HG02973 (cell line): Measurements from ENCODE around the gene KLHDC7B.
A peak's percentile ranks its signal among the peaks of the same experiment; 100 is the strongest.

Source experiments
- ATAC-seq: cut with Tn5 transposase; IDR thresholded peaks from one replicate; pipeline ENCODE4 v1.9.1; 2021; ENCODE audit warnings: moderate library complexity; ENCODE audit not compliant: unreplicated experiment

KLHDC7B gene

DNA sequence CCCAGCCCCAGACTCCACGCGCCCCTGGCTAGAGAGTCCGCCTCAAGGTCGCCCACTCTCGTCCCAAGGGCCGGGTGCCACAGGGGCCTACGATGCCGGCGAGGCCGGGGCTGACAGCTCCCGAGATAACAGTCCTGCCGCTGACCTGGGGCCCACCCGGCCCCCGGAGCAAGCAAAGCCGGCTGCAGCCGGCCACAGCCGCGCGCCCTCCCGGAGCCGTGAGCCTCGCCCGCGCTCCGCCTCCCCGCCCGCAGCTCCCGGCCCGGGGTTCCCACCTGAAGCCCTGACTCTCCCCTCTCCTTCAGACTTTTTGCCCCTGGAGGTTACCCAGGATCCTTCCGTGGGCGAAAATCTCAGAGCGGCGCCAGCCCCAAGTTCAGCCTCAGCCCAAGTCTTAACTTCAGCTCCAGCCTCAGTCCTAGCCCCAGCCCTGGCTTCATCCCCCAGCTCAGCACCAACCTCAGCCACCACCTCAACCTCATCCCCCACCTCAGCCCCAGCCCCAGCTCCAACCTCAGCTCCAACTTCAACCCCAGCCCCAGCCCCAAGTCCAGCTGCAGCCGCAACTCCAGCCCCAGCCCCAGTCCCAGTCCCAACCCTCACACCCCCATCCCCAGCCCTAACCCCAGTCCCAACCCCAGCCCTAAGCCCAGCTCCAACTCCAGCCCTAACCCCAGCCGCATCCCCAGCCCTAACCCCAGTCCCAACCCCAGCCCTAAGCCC, 1.7 kb downstream of the KLHDC7B start:
- no peak for ATAC-seq

DNA sequence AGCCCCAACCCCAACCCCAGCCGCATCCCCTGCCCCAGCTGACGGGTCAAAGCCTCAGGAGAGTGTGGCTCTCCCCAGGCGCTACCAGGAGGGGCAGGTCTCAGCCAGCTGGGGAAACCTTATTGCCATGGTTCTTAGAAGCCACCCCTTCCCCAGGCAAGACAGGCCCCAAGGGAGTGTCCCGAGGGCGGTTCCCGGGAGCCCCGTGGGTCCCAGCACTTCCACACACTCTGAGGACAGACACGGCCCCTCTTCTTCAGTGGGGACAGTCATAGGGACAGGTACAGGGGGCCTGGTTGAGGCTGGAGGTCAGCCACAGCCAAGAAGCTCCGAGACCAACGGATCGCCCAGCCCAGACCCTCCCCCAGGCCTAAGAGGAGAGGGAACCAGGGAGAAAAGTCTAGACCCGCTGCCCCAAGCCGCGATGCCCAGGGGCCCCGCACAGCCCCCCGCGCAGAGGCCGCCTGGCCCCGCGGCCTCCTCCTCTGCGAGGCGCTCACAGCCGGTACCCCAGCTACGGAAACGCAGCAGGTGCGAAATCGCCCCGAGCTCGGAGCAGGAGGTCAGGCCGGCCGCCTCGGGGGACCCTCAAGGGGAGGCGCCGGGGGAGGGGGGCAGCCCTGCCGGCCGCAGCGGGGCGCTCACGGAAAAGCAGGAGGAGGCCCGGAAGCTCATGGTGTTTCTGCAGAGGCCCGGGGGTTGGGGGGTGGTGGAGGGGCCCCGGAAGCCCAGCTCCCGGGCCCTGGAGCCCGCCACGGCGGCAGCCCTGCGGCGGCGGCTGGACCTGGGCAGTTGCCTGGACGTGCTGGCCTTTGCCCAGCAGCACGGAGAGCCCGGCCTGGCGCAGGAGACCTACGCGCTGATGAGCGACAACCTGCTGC, 2.6 kb downstream of the KLHDC7B start:
- ATAC-seq: no peak

DNA sequence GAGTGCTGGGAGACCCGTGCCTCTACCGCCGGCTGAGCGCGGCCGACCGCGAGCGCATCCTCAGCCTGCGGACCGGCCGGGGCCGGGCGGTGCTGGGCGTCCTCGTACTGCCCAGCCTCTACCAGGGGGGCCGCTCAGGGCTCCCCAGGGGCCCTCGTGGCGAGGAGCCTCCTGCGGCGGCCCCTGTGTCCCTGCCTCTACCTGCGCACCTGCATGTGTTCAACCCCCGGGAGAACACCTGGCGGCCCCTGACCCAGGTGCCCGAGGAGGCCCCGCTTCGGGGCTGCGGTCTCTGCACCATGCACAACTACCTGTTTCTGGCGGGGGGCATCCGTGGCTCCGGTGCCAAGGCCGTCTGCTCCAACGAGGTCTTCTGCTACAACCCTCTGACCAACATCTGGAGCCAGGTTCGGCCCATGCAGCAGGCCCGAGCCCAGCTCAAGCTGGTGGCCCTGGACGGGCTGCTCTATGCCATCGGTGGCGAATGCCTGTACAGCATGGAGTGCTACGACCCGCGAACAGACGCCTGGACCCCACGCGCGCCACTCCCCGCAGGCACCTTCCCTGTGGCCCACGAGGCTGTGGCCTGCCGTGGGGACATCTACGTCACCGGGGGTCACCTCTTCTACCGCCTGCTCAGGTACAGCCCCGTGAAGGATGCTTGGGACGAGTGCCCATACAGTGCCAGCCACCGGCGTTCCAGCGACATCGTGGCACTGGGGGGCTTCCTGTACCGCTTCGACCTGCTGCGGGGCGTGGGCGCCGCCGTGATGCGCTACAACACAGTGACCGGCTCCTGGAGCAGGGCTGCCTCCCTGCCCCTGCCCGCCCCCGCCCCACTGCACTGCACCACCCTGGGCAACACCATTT, 3.5 kb downstream of the KLHDC7B start:
- no peak for ATAC-seq

DNA sequence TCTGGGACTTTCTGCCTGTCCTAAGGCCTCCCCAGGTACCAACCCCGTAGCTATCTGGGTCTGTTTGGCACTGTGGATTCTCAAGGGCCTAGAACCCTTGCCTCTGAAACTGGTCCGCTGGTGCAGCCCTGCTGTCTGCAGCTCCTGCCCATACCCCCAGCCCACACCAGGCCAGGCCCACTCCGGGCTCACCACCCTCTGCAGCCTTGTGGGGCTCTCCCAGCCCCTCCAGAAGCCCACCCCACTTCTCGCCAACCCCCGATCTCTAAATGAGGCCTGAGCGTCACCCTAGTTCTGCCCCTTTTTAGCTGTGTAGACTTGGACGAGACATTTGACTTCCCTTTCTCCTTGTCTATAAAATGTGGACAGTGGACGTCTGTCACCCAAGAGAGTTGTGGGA, 4.7 kb downstream of the KLHDC7B start:
- no peak for ATAC-seq

DNA sequence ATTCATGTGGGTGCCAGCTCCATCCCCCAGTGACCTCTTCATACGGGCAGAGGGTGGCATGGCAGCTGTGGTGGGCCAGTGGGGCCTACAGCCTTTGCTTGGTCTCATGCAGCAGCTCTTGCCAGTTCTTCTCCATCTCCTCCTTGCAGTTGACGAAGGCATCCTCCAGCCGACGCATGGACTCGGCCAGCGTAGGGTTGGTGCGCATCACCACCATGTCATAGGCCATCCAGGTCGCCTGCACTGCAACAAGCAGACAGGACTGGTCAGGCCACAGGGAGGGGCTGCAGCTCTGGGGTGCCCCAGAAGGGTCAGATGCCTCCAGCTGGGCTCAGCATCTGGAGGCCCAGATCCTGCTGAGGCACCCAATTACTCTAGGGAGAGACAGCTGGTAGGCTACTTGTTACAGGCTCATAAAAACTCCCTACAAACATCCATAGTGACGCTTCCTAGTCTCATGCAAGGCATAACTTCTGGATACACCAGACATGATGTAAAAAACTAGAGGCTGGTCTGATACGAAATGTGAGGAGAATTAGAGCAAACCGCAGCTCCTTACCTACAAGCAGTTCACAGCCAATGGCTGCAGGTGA, 5.6 kb downstream of the KLHDC7B start:
- no peak for ATAC-seq

DNA sequence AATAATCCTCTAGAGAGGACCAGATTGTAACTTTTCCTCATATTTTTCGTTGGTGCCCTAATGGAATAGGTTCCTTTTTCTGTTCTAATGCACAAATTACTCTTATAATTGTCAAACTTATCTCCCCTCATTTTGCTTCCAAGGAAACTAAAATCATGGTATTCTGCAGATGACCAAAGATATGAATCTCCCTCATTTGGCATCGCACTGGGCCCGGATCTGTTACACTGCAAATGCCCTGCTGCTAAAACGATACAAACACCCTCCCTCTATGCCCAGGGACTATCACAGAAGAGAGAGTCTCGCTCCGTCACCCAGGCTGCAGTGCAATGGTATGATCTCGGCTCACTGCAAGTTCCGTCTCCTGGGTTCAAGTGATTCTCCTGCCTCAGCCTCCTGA, 7.6 kb downstream of the KLHDC7B start:
- no peak for ATAC-seq

DNA sequence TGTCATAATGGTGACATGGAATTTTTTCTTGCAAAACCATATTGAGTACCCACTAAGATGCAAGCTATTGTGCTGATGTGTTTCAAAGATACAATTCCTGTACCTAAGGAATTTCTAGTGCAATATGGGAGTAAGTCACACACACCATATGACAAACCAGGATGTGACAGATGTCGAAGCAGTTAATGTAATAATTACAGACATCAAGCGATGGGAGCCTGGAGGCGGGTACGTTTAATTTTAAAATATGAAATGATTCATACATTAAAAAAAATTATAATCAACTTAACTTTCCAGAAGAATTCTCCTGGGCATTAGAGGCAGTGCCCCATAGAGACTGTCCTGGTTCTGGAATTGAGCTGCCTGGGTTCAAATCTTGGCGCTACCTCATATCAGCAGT, 11.0 kb downstream of the KLHDC7B start:
- no peak for ATAC-seq

DNA sequence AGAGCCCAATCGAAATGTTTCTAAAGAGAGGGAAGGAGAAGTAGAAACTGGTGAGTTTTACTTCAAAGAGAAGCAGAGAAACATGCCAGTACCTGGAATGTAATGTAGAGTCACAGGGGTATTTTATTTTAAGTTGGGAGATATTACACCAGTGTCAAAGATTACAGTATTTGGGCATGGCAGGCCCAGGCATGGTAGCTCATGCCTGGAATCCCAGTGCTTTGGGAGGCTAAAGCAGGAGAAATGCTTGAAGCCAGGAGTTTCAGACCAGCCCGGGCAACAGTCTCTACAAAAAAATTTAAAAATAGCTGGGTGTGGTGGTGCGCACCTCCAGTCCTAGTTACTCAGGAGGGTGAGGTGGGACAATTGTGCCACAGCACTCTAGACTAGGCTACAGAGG, 14.3 kb downstream of the KLHDC7B start:
- ATAC-seq: no peak

DNA sequence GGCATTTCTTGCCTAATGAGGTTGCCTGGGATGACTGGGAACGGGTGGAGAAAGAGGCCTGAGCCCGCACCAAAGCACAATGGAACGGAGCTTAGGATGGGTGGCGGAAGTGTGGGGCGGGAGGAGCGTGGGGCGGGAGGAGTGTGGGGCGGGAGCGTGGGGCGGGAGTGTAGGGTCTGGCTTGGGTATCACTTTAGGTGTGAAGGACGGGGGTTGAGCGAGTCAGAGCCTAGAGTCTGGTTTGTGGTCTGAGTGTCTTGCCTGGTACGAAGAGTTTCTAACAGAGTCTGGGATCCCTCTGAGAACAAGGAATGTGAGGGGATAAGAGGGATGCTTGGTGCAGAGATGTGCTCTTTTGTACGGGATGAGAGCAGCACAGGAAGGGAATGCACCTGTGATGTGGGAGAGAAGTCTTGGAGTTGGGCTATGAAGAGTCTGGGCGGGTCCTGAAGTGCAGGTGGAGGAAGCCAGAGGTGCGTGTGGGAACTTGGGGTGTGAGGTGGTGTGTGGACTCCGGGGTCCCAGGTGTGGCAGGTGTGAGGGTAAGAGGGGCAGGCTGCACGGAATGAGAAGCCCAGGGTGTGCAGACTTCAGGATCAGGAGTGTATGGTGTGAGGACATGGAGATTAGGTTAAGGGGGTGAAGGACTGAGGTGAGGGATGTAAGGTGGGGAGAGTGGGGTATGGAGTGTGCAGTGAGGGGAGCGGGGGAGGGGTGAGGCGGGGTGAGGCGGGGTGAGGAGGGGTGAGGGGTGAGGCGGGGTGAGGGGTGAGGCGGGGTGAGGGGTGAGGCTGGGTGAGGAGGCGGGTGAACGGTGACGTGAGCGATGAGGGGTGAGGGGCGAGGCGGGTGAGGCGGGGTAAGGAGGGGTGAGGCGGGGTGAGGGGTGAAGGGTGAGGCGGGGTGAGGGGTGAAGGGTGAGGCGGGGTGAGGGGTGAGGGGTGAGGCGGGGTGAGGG, 16.0 kb downstream of the KLHDC7B start:
- no peak for ATAC-seq

DNA sequence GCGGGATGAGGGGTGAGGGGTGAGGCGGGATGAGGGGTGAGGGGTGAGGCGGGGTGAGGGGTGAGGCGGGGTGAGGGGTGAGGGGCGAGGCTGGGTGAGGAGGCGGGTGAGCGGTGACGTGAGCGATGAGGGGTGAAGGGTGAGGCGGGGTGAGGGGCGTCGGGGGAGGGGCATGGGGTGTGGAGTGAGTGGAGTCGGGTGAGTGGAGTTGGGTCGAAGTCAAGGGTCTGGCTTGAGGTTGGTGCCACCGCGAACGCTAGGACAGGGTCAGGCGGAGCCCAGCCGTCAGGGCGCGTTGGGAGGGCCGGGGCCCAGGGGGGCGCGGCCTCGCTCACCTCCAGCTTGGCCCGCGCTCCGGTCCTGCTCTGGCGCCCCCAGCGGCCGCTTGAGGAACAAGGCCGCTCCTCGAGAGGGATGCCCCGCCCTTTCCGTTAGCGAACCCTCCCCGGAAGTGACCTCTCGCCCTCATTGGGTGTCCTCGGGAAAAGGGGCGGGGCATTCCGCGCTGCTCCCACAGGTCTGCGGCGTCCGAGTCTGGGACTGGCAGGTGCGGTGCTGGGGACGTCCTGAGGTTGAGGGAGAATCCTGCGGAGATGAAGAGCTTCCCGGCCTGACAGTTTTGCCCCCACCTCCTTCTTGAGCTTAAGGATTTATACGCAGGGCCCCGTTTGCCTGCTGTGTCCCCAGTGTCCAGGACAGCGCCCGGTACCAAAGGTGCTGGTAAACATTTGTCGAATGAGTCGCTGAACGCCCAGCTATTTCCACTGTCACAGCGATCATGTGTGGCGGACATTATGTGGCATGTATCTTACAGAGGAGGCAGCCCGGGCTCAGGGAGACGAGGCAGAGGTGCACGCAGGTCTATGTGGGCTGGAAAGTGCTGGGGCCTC, 17.1 kb downstream of the KLHDC7B start, which contains the start of gene SYCE3:
SYCE3 (minus strand) TSS at position 397 of the 890 bp plus-strand sequence. CDS start 6,514 bp downstream, outside the sequence.
- ATAC-seq: peak; percentile 89

DNA sequence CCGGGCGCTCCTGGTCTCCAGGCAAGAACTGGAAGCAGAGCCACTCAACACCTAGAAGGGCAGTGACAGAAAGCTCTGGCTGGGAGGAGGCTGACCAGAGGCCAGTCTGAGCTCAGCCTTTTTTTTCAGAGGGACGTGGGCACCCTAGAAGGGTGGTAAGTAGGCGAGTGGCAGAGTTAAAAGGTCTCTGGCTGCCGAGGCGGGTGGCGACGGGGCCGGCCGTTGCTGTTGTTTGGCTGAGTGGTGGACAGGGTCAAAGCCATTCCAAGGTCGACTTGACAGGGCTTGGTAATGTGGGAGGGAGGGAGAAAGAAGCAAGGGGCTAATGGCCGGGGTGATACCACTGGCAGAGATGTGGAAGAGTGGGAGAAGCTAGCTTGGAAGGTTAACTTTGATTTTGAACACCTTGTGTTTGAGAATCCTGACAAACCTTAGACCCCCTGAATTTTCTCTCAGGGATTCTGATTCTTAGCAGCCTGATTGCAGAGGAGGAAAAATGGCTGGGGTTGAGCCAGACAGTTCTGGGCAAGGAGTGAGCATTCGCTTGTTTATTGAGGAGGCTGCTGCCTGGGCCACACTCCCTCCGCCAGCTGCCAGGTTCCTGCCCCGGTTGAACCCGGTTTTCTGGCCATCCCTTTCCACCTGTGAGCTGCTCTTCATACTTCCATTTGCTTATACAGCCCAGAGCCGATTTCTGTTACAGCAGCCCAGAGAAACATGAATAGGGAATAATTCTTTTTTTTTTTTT, 17.9 kb downstream of the KLHDC7B start:
- ATAC-seq: no peak

DNA sequence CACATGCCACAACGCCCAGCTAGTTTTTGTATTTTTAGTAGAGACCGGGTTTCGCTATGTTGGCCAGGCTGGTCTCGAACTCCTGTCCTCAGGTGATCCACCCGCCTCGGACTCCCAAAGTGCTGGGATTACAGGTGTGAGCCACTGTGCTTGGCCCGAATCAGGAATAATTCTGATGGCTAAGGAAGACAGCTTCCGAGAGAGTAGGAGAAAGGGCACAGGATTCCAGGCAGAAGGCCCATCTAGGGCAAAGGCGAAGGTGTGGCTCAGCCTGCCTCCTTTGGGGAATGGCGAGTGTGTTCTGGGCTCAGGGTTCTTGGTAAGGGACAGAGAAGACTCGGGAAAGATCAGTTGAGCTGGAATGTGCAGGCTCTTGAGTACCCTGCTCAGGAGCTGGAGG, 18.6 kb downstream of the KLHDC7B start:
- no peak for ATAC-seq

DNA sequence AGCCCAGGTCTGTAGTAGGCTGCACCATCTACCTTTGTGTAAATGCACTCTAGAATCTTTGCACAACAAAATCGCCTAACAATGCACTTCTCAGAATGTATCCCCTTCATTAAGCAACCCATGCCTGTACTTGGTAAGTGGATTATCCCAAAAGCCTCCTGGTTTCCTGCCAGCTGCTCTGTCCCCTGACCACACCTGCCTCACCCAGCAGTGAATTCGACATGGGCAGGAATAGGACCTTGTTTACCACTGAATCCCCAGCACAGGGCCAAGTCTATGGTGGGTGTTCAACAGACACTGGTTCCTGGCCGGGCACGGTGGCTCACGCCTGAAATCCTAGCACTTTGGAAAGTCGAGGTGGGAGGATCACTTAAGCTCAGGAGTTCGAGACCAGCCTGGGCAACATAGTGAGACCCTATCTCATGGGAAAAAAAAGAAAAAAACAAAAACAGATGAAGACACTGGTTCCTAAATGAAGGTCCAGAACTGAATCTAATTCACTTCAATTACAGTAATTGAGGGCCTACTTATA, 22.1 kb downstream of the KLHDC7B start:
- no peak for ATAC-seq

DNA sequence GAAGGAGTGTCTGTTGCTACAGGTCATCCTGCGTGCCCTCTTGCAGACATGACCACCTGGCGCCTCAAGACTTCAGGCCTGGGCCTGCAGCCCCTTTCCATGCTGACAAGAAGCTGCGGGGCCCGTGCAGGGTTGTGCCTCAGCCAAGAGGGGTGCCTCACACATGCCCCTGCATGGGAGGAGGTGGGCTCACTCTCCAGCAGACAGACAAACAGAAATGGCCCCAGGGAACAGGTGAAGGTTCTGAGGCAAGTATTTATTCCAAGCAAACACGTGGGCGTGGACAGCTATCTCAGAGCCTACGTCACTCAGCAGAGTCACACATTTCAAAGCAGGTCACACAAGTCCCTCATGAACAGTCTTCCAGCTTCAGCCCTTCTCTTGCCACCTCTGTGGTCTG, 22.9 kb downstream of the KLHDC7B start:
- ATAC-seq: no peak

DNA sequence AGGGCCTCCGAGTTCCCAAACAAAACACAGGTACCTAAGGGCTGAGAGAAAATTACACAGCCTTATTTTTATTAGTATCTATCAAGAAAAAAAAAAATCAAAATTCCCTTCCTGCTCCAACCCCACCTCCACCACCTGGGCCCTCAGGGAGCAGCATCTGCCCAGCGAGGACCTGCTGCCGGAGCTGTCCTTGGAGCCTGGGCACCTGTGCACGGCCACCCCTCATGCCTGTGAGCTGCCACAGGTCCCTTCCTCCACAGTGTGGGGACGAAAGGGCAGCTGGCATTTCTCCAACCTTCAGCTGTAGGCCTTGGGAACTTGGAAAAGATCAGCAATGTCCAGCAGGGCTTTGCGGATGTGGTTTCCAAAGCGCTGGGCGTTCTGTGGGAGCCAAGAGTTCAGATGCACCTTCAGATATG, 23.4 kb downstream of the KLHDC7B start:
- no peak for ATAC-seq

DNA sequence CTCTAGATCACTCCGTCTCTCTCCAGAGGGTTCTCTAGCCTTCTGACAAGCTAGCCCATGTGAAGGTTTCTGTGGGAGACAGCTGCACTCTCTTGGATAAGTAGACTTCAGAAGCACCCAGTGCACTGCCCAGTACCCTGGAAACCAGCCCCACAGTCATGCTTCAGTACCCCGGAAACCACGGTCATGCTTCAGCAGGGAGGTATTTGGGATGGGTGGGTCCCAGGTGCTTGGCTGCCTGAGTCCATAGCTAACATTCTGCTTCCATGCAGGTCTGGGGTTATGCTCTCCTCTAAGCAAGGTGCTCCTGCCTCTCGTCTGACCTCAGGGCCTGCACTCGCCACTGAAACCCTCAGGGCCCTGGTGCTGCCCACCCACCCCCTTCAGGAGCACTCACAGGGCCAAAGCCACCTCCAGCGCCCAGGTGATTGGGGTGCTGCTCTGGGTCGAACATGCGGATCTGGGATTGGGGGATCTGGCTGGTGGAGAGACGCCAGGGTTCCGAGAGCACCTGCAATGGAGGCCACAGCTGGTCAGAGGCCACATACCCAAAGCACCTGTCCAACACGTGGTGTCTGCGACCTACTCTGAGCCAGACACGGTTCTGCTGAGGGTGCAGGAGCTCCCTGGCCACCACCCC, 24.3 kb downstream of the KLHDC7B start:
- no peak for ATAC-seq

DNA sequence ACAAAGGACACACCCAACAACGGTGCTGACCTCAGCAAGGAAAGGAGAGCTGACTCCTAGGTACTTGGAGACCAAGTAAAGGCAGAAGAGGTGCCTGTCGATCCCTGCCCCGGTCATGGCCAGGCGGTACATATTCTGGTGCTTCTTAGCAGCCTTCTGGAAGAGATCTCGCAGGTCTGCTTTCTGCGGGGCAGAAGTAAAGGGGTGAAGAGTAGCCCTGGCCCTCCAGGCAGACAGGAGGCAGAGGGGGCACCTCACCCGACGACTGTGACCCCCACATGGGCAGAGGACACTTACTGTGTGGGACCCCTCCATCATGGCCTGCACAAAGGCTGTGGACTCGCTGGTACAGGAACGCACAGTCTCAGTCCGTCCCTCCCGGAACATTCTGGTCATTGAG, 25.2 kb downstream of the KLHDC7B start:
- no peak for ATAC-seq
